ENCODE data around the gene USP24. TPM values are rescaled to one million over a fixed set of nuclear protein-coding genes. Genes with fewer than 3 reads are reported as not detected.
"Not testable (repeated sequence)": the region's sequence is repeated elsewhere in the genome, so short reads cannot be mapped to it uniquely, and the experiment has no call there.

USP24 gene
- polyA plus RNA-seq, 1 experiment = 8.4 TPM

DNA sequence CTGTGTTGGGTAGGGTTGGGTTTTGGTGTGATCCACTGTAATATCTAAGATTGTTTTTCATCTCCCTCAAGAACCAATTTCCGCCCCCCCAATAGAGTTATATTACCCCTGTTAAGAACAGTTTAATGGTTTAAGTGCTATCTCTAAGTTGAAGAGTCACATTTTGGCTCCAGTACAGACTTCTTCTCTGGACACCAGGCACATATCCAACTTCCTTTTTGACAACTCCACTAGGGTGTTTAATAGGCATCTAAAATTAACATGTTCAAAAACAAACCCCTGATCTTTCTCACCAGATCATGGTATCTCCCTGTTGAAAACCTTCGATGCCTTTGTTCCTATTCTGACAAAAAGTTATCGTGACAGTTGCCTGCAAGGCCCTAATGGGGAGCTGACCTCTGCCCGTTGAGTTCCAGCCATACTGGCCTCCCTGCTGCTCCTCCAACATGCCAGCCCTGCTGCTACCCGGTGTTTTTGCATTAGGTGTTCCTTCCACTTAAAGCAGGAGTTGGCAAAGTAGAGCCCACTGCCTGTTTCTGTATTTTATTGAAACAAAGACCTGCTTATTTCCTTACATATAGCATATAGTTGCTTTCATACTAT, 18.6 kb downstream of the USP24 start:
- Histone ChIP-seq H3K4me3 (ENCODE audit: low read depth, low read length) (no peak overlapping the region), H3K36me3 (ENCODE audit: control insufficient read depth, insufficient read depth, low read length) (no peaks in the 10 kb centered on the region), H3K27me3 (ENCODE audit: control insufficient read depth, insufficient read depth, low read length) (no peaks in the 10 kb centered on the region)
- DNase-seq (ENCODE audit: low read depth) = no peak
- CTCF ChIA-PET = no interaction called here
- TF ChIP-seq, protein P1, sequence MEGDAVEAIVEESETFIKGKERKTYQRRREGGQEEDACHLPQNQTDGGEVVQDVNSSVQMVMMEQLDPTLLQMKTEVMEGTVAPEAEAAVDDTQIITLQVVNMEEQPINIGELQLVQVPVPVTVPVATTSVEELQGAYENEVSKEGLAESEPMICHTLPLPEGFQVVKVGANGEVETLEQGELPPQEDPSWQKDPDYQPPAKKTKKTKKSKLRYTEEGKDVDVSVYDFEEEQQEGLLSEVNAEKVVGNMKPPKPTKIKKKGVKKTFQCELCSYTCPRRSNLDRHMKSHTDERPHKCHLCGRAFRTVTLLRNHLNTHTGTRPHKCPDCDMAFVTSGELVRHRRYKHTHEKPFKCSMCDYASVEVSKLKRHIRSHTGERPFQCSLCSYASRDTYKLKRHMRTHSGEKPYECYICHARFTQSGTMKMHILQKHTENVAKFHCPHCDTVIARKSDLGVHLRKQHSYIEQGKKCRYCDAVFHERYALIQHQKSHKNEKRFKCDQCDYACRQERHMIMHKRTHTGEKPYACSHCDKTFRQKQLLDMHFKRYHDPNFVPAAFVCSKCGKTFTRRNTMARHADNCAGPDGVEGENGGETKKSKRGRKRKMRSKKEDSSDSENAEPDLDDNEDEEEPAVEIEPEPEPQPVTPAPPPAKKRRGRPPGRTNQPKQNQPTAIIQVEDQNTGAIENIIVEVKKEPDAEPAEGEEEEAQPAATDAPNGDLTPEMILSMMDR (IDR thresholded peaks at IDR 0.05; ENCODE audit: insufficient read depth, low read depth, low read length) = no peak
- POLR2A ChIA-PET = no interaction called here

DNA sequence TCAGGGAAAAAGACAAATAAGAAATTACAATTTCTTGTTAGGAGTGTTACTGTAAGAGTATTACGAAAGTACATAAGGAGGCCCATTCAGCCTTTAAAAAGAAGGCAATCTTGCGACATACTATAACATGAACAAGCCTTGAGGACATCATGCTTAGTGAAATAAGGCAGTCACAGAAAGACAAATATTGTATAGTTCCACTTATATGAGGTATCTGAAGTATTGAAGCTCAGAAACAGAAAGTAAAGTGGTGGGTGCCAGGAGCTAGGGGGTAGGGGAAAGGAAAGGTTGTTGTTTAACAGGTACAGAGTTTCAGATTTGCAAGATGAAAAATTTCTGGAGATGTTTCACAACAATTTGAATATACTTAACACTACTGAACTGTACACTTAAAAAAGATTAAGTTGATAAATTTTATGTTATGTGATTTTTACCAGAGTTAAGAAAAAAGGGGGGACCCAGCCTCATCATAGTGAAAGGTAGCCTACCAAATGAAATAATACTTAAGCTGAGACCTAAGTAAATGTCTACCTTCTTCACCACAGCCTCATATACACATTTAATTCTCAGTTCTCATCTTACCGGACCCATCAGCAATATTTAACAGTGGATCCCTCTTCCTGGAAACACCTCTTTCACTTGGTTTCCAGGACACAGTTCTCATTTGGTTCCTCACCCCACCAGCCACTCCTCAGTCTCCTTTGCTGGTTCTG, 19.5 kb downstream of the USP24 start:
- DNase-seq (ENCODE audit: low read depth) = peak; percentile 15
- no peaks in the 10 kb centered on the region for H3K36me3 ChIP-seq (ENCODE audit: control insufficient read depth, insufficient read depth, low read length)
- TF ChIP-seq, protein P1 (IDR thresholded peaks at IDR 0.05; ENCODE audit: insufficient read depth, low read depth, low read length) = no peak
- ChIA-PET CTCF (interaction anchor here (0.8 kb wide), 1 partner anchor 18 kb away, joined by 3 read pairs; no protein-coding TSS in a partner anchor), POLR2A (no interaction called here)
- H3K27me3 ChIP-seq (ENCODE audit: control insufficient read depth, insufficient read depth, low read length) = no peaks in the 10 kb centered on the region
- H3K4me3 ChIP-seq (ENCODE audit: low read depth, low read length) = no peak overlapping the region

DNA sequence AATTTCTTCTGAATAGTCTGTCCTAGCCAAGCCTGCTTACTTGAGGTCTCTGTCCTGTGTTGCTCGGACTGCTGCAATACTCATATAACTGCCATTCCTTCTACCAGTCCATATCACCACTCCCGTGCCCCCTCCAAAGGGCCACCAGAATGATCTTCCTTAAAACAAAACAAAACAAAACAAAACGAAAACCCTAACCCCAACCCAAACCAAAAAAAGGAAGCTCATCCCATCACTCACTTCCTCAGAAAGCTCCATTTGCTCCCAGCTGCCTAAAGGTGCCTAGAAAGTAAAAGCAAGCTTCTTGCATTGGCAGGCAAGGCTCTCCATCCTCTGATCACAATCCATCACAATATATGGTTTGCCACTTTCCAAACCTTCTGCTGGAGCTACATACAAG, 20.3 kb downstream of the USP24 start:
- ChIA-PET POLR2A (no interaction called here), CTCF (no interaction called here)
- Histone ChIP-seq H3K4me3 (ENCODE audit: low read depth, low read length) (no peak overlapping the region), H3K27me3 (ENCODE audit: control insufficient read depth, insufficient read depth, low read length) (no peaks in the 10 kb centered on the region), H3K36me3 (ENCODE audit: control insufficient read depth, insufficient read depth, low read length) (no peaks in the 10 kb centered on the region)
- TF ChIP-seq, protein P1 (IDR thresholded peaks at IDR 0.05; ENCODE audit: insufficient read depth, low read depth, low read length) = no peak
- DNase-seq (ENCODE audit: low read depth) = no peak

DNA sequence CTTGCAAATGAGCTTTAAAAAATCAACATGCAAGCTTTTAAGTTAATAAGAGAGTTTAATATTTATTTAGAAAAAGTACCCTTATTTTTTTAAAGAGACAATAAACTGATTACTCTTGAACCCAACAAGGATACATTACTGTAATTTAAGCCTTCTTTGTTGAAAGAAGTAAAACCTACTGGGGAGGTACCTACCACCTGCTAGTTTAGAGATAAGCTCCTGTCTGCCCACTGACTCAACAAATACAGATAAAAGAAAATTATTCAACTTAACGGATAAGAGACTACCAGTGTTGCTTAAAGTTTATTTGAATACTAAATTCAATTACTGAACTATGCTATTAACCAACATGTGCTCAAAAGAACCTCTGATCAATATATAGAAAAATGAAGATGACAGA, 23.1 kb downstream of the USP24 start:
- POLR2A ChIA-PET = no interaction called here
- TF ChIP-seq, protein P1 (IDR thresholded peaks at IDR 0.05; ENCODE audit: insufficient read depth, low read depth, low read length) = no peak
- no peak for DNase-seq (ENCODE audit: low read depth)
- Histone ChIP-seq H3K27me3 (ENCODE audit: control insufficient read depth, insufficient read depth, low read length) (no peaks in the 10 kb centered on the region), H3K36me3 (ENCODE audit: control insufficient read depth, insufficient read depth, low read length) (no peaks in the 10 kb centered on the region), H3K4me3 (ENCODE audit: low read depth, low read length) (no peak overlapping the region)
- CTCF ChIA-PET = no interaction called here

DNA sequence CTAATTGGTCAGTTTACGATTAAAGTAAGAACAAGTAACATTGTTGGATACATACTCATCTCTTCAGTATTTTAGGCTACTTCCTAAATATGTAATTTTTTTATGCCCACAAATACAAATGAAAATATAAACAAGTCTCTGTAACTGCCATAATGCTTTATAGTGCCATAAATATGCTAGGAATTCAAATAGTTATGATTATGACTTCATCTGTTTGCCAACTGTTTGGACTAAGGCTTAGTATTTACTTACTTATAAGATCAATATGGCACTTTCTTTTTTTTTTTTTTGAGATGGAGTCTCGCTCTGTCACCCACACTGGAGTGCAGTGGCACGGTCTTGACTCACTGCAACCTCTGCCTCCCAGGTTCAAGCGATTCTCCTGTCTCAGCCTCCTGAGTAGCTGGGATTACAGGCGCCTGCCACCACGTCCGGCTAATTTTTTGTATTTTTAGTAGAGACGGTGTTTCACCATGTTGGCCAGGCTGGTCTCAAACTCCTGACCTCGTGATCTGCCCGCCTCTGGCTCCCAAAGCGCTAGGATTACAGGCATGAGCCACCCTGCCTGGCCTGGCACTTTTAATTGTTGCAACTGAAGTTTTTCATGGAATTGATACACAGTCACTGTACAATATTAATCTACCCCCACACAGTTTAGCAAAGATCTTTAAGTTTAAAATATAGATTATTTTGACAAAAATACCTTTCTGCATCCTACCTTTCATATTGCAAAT, 23.8 kb downstream of the USP24 start:
- POLR2A ChIA-PET; CTCF ChIA-PET; H3K27me3 ChIP-seq (ENCODE audit: control insufficient read depth, insufficient read depth, low read length); H3K4me3 ChIP-seq (ENCODE audit: low read depth, low read length); DNase-seq (ENCODE audit: low read depth); H3K36me3 ChIP-seq (ENCODE audit: control insufficient read depth, insufficient read depth, low read length): not testable (repeated sequence)
